GM19023 (cell line): ENCODE data around the gene CREB3L1.
A peak's percentile ranks its signal among the peaks of the same experiment; 100 is the strongest.

Experiments used
- ATAC-seq: cut with Tn5 transposase; IDR thresholded peaks from one replicate; pipeline ENCODE4 v1.9.1; 2021; ENCODE audit warnings: mild to moderate bottlenecking, moderate library complexity; ENCODE audit not compliant: unreplicated experiment

The CREB3L1 gene, protein sequence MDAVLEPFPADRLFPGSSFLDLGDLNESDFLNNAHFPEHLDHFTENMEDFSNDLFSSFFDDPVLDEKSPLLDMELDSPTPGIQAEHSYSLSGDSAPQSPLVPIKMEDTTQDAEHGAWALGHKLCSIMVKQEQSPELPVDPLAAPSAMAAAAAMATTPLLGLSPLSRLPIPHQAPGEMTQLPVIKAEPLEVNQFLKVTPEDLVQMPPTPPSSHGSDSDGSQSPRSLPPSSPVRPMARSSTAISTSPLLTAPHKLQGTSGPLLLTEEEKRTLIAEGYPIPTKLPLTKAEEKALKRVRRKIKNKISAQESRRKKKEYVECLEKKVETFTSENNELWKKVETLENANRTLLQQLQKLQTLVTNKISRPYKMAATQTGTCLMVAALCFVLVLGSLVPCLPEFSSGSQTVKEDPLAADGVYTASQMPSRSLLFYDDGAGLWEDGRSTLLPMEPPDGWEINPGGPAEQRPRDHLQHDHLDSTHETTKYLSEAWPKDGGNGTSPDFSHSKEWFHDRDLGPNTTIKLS

DNA sequence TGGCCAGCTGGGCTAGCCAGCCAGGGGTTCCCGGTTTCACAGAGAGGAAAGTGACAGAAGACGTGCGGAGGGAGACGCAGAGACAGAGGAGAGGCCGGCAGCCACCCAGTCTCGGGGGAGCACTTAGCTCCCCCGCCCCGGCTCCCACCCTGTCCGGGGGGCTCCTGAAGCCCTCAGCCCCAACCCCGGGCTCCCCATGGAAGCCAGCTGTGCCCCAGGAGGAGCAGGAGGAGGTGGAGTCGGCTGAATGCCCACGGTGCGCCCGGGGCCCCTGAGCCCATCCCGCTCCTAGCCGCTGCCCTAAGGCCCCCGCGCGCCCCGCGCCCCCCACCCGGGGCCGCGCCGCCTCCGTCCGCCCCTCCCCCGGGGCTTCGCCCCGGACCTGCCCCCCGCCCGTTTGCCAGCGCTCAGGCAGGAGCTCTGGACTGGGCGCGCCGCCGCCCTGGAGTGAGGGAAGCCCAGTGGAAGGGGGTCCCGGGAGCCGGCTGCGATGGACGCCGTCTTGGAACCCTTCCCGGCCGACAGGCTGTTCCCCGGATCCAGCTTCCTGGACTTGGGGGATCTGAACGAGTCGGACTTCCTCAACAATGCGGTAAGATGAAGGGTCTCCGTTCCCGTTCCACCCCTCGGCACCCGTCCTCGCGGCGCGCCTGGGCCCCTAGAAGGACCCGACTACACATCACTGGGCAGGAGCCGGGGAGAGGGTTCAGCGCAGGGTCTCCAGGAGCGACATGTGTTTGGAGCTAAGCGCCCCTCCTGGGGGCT is at the start of gene CREB3L1:
TSS of gene CREB3L1 (plus strand) at position 41 of the 765 bp plus-strand sequence. CDS start at position 491, 450 bp downstream.
- peak; percentile 48 for ATAC-seq

DNA sequence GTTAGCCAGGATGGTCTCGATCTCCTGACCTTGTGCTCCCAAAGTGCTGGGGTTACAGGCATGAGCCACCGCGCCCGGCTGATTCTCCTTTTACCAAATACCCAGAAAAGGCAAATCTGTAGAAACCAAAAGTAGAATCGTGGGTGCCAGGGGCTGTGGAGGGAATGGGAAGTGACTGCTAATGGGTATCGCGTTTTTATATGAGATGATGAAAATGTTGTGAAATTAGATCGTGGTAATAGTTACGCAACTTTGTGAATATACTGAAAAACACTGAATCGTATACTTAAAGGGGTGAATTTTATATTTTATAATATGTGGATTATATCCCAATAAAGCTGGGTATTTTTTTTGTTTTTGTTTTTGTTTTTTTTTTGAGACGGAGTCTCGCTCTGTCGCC is 48.2 kb upstream of the CREB3L1 start:
- no peak for ATAC-seq

DNA sequence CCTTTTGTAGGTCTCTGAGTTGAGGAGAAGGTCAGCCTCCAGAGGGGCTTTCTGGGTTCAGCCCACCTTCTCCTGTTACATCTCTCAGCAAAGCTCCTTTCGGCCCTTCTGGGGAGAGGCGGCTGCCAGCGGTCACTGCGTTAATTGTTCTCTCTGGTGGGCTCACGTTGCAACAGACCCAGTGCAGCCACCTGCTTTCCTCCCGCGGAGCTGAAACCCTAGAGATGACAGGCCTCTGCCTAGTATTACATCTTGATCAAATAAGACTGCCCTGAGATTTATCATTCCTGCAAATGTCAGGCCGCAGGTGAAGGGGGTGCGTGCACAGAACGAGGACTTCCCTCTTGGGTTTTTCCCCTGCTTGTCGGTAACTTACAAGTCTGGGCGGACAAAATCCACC is 43.2 kb upstream of the CREB3L1 start:
- no peak for ATAC-seq

DNA sequence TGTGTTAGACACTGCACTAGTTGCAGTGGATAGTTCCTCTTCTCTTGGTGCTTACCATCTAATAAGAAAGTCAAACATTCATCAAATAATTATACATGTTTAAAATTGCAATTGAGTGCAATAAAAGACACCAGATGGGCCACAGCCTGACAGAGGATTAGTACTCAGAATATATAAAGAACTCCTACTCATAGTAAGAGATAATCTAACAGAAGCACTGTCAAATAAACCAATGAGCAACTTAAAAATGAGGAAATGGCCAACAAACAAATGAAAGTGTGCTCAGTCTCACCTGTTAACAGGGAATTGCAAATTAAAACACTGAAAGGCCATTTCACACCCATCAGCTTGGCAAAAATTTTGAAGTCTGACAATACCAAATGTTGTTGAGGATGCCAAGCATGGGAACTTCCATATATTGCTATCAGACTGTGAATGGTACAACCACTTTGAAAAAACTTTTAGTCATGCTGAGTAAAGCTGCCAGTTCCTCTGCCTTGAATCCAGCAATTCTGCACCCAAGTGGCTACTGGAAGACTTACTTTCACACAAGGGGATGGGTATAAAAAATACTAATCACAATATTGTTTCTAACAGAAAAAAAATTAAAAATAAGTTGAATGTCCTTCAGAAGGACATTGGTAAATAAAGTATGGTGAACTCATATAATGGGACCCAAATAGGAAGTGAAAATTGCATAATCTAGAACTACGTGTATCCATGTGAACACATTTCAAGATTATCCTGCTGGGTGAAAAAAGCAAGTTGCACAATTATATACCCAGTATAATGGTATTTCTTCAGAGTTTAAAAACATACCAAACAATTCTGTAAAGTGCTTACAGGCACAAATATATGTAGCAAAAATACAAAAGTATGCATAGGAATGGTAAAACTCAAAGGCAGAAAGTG is 41.4 kb upstream of the CREB3L1 start:
- no peak for ATAC-seq

DNA sequence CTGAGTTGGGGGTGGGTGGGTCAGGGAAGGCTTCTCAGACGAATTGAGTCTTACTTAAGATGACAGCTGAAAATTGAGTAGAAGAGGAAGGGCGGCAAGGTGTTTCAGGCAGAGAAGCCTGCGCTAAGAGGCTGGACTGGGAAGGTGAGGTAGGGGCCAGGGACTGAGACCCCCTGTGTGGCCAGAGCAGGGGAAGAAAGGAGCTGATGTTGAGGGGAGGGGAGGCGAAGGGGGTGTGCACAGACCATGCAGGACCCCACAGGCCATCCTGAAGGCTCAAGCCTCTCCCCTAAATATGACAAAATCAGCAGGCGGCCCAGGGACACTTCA is 40.6 kb upstream of the CREB3L1 start:
- no peak for ATAC-seq

DNA sequence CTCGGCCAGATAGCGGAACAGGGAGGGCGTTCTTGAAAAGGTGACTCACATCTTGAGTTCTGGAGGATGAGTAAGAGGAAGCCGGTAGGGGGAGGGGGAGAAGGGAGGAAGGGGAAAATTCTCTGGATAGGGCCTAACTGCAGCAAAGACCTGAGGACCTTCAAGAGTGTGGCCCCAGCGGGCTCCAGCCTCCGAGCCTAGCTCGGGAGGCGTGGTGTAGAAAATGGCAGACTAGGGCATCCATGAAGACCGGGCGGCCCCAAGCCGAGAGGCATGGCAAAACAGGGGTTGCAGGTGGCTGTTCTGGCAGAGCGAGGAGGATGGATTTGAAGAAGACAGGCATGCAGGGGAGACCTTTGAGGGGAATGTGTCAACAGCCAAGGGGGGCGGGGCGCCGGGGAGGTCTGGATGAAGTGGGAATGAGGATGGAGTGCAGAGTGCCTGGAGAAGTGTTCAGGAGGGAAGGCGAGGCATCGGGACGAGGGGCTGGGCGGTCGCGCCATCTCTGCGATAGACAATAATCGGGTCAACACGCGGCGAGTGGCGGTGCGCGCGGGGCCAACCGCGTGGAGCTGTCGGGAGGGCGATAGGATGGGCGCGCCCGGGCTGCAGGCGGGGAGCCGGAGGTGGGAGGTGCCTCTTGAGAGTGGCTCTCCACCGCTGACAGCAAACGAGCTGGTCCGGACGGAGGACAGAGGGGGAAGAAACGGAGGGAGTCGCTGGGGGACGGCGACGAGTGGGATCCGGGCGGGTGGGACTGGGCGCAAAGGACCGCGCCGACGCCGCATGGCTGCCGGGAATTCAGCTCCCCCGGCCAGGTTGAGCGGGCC is 40.0 kb upstream of the CREB3L1 start:
- ATAC-seq, result no peak

DNA sequence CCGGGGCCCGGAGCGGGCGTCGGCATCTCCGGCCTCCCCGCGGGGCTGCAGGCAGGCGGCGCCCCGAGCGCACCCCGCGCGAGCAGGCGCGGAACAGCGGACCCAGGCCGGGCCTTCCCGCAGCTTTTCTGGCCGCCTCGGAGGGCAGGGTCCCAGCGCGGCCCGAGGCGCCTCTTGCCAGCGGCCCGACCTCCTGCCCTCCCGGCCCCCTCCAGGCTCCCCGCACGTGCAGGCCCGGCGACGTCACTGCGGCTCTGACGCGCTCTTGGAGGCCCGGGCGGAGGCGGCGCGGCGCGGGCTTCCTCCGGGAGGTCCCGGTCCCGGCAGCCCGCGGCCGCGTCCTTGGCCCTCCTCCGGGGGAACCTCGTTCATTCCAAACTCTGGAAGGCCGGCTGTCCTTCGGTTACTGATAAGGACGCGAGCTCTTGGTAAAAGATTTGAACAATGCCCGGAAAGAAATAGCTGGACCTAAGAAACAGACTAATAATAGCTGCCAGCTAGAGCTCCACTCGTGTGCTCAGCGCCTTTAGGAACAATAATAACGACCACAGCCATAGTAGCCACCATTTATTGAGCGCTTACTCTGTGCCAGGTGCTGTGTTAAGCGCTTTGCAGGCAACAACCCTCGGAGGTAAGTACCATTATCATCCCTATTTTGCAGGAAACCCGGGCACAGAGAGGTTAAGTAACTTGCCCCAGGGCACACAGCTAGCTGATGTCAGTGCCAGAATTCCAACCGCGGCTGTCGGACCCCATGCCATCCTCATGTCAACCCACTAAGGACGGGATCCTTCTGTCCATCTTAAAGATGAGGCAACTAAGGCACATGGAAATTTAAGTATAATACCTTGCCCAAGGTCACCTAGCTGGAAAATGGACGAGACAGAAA is 39.1 kb upstream of the CREB3L1 start:
- no peak for ATAC-seq

DNA sequence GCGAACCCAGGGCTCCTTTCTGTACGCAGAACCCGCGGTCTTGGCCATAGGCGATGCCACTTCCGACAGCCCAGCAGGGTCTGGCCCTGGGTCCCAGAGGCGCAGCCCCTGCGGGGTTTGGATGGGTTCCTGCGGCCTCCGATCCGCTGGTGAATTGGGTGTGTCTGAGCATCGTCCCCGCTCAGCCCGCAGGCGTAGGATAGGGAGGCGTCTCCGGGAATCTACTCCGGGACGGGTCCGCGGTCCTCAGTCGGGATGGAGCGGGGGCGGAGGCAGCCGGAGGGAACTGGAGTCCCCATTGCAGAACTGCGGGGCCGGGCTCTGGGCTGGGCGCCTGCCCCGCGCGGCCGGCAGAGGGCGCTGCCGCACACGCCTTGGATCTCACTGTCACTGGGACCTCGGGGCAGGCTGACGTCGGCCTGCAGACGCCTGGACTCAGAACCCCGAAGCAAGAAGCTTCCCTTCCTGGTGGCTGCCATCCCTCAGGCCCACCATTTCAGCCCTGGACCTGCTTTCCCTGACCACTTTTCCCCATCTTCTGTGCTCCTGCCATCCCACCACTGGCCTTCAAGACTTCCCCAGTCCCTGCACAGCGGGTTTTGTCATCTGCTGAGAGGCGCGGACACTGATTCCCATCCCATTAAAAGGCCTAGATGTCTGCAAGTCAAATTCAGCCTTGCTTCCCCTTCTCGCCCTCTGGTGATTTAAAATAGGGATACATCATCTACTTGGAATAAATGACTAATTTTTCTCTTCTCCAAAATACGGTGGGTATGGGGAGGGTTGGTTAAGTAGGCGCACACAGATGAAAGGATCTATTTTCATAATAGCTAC is 38.3 kb upstream of the CREB3L1 start:
- ATAC-seq, result peak; percentile 63

DNA sequence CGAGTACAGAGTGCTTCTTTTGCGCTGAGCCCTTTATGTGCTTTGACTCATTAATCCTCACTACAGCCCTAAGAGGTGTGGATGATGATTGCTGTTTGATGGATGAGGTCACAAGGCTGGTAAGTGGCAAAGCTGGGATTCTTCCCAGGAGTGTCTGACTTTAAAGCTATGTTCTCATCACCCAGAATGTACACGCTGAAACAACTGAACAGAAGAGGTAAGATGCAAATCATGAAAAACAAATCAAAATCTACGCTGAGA is 37.7 kb upstream of the CREB3L1 start:
- no peak for ATAC-seq

DNA sequence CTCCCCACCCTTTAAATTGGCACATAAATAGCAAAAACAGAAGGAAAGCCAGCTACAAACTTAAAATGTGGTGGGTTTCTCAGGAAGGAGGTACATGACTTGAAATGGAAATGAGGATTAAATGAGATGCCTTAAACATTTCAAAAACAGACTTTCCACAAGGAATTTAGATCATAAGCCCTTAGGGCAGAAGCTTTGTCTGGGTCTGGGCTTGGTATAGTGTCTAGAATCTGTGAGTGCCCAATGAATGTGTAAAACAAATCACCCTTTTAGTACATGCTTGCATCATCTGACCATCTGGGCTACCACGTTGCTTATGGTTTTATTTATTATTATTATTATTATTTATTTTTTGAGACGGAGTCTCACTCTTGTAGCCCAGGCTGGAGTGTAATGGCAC is 37.1 kb upstream of the CREB3L1 start:
- ATAC-seq, result no peak

DNA sequence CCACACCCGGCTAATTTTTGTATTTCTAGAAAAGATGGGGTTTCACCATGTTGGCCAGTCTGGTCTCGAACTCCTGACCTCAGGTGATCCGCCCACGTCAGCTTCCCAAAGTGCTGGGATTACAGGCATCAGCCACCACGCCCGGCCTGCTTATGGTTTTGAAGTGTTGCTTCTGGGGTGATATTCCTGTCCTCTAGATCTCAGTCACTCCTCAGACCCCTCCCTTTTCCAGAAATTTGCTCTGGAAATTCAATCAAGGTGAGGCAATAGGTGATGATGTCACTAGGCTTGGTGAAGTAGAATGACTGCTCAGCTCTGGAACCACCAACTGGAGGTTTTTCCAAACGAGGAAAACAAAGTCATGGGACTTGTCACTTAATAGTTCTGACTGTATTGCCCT is 36.6 kb upstream of the CREB3L1 start:
- no peak for ATAC-seq

DNA sequence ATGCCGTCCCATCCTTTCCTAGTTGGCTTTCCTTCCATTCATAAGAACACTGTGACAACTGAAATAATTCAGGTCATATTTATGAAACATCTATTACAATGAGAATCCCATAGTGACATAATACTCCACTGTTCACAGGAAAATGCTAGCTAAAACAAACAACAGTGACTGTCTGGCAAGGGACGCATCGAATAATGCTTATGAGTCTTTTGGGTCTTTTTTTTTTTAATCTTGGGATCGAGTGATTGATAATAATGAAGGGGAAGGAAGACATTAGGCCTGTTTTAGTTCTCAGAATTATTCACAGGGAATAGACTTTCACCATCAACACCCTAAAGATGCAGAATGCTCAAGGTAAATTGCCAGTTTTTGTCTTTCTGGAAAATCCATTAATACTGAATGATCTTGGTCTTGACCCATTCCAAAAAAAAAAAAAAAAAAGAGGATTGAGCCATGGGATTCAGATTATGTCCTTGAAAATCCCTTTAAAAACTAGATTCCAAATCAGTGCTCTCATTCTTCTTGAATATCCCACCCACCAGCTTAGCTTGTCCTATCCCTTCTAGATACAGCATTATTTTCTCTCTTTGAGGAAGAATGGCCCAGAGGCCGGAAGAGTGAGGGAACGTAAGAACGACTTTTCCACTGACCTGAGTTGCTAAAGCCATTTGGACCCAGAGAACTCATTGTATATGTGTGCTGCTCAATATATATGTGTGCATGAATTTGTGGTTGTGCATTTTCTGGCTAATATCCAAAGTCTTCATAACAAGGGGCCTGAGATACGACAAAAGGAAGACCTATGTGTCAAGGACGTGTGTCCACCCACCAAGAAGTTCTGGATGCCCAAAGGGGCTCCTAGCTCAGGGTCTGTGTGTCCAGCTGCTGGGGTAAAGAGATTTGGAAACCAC is 35.2 kb upstream of the CREB3L1 start:
- ATAC-seq, result no peak

DNA sequence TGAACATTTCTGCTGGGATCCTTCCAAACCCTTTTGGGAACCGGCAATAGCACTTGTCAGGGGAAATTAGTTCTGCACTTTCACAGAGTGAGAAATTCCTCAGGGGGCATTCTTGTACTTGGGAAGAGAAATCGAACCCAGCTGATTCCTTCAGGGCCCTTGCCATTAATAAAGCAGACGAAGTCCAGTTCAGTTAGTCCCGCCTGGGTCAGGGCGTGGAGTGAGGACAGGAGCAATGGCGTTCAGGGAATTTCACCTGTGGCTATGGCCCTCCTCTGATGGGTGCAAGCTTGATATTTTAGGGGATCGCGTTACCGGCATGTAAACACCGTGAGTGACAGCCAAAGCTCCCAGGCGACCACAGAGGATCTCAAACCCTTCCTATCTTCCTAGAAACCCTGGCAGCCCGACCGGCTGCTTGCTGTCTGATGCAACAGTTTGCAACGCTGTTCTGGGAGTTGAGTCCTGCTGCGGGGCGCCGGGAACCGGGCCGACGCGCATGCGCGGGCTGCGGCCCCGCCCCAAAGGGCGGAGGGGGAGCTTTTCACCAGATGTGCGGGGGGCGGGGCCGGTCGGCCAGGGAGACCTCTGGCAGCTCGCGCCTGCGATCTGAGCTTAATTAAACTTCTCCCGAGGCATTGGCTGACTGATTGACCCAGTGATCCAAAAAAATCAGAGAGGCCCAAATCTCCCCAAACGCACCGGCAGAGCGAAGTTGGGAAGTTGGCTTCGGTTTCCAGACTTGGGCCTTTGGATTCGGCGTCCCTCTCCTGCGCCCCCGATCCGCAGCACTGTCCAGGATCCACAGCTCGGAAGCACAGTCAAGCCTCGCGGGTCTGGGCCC is 34.3 kb upstream of the CREB3L1 start:
- peak; percentile 72 for ATAC-seq

DNA sequence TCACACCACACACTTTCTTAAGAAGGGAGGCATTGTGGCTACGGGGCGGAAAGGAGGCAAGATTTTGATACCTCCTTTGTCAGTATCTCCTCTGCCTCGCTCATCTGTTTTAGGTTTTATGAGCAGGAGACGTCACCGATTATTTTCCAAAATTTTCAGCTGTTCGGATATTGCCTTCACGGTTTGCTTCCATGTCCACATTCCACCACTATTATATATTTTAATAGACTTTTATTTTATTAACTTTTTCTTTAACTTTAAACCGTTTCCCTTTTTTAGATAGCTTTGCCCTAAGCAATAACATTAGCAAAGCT is 33.7 kb upstream of the CREB3L1 start:
- no peak for ATAC-seq

DNA sequence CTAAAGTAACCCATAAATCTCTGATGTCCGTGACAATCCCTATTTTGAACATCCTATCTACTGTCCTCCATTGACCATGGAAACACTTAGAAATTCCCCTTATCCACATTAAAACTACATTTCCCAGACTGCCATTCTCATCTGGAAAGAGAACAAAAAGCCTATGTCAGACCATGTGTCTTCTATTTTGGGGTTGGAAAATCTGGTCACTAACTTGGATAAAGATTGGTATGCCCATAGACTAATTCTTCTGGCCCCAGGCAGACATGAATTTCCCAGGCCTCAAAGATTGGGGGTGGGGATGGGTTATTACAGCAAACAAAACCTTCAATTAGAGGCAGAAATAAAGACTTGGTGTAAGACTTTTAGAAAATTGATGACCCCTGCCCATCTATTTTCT is 30.9 kb upstream of the CREB3L1 start:
- ATAC-seq, result no peak

DNA sequence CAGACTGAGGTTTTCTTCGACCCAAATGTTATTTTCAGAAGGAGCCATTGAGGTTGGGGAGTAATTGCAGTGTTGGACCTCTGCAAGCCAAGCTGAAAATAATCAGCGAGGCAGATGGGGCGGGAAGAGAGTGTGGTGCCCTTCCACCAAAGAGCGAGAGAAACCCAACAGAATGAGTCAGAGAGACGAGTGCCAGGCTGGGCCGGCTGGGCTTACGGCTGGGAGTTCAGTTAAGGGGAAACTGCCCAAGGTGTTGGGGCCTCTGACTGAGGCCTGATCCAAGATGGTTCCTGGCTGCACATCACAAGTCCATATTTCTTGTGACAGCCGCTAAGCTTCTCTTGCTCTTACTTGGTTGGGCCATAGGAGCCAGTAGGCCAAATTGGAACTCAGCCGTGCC is 30.4 kb upstream of the CREB3L1 start:
- no peak for ATAC-seq

DNA sequence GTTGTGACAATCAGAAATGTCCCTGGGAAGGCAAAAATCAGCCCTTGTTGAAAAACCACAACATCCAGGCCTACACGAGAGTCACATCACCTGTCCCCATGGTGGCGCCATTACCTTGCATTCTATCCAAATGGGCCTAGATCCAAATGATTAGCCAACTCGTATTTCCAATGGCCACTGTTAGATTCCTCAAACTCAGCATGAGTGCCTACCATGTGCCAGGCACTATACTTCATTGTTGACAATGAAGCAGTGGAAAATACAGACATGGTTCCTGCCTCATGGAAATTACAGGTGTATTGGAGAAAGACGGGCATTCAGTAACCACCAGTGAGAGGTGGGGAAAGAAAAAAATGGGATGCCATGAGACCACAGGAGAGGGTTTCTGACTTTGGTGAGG is 29.8 kb upstream of the CREB3L1 start:
- no peak for ATAC-seq
